Tibial nerve (tissue), 4 donors: ENCODE results near the gene CD302.

Source experiments
- EP300 ChIP-seq, 2 donors: sonication (generic); formaldehyde crosslinking; IDR thresholded peaks; one replicate each; pipeline ENCODE4 v1.6.1; 2017; ENCODE audit warnings: antibody characterized with exemption in 2 of 2, mild to moderate bottlenecking in 1 of 2
- TF ChIP-seq, protein P1 (sequence below), 5 experiments: fragments of 200-600 bp in 3 of 5; fragments of 450-650 bp in 2 of 5; sonication (generic) in 3 of 5; IDR thresholded peaks; one replicate each; pipeline ENCODE4 v1.5.1; 2016 to 2019; ENCODE audit warnings: antibody characterized with exemption in 5 of 5, mild to moderate bottlenecking in 3 of 5, moderate library complexity in 2 of 5

DNA sequence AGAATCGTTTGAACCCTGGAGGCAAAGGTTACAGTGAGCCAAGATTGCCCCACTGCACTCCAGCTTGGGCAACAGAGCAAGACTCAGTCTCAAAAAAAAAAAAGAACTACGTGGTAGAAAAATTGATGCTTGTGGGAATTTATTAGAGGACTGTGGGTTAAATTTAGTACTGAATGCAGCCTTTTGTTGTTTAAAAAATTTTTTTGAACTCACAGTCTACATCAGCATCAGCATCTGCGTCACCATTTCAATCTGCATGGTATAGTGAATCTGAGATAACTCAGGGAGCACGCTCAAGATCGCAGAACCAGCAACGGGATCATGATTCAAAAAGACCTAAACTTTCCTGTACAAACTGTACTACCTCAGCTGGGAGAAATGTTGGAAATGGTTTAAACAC lies 55.2 kb downstream of the CD302 start:
- TF ChIP-seq, protein P1, sequence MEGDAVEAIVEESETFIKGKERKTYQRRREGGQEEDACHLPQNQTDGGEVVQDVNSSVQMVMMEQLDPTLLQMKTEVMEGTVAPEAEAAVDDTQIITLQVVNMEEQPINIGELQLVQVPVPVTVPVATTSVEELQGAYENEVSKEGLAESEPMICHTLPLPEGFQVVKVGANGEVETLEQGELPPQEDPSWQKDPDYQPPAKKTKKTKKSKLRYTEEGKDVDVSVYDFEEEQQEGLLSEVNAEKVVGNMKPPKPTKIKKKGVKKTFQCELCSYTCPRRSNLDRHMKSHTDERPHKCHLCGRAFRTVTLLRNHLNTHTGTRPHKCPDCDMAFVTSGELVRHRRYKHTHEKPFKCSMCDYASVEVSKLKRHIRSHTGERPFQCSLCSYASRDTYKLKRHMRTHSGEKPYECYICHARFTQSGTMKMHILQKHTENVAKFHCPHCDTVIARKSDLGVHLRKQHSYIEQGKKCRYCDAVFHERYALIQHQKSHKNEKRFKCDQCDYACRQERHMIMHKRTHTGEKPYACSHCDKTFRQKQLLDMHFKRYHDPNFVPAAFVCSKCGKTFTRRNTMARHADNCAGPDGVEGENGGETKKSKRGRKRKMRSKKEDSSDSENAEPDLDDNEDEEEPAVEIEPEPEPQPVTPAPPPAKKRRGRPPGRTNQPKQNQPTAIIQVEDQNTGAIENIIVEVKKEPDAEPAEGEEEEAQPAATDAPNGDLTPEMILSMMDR (IDR thresholded peaks at IDR 0.05), result no peak
- TF ChIP-seq EP300 (IDR thresholded peaks at IDR 0.05), result no peak
